GM21576 (cell line): Measurements from ENCODE around the gene ZNF143.
"Not testable (repeated sequence)": the region's sequence is repeated elsewhere in the genome, so short reads cannot be mapped to it uniquely, and the experiment has no call there.

Source experiments
- ATAC-seq: cut with Tn5 transposase; IDR thresholded peaks from one replicate; pipeline ENCODE4 v1.9.1; 2021; ENCODE audit warnings: mild to moderate bottlenecking, moderate library complexity; ENCODE audit not compliant: unreplicated experiment

Gene ZNF143

DNA sequence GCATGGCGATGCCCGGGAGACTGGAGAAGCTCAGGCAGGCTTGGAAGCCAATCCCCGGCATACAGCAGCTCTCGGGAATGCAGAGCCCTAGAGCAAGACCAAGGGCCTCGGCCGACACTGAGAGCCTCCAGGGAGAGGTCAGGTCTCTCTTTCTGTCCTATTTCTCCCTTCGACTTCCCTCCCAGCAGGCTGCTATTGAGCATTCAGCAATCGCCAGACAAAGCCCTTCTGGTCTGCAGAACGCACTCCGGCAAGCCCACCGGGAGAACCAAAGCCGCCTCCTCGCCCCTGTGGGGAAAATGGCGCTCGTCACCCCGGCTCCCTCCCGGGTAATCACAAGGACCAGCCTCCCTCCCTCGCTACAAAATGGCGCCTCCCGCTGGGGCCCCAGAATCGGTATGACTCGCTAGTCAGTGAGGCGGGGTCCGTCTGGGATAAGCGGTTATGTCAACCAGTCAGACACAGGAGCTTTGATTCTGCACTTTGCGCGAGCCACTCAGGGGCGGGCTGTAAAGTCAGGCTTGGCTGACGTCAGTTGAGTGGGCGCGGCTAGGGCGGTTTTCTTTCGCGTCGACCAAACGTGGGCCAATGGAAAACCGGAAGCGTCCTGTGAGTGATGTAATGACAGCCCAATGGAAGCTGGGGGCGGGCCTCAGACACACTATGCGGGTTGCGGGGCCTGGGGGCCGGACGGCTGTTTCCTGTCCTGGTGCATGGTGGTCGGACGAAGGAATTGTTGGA, at the start of gene ZNF143:
ZNF143 (plus strand) TSS at position 691 of the 741 bp plus-strand sequence. CDS start 10,297 bp downstream, outside the sequence.
- ATAC-seq = peak; percentile 83

DNA sequence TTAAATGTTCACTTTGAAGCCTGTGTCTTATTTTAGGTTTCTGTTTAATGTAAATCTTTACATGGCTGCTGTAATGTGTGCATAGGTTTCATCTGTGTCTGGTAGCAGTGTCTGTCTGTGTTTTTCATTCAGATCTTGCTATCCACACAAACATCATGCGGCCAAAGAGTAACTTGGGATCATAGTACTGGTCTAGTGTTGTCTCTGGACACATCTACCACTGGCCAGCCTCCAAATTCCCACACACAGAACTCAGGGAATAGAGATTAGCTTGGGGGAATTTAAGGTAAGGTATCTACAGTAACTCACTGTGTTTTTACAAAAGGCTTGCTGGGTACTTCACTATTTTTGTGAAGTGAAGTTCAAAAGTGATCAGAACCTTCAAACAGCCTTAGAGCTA, 32.1 kb upstream of the ZNF143 start:
- no peak for ATAC-seq

DNA sequence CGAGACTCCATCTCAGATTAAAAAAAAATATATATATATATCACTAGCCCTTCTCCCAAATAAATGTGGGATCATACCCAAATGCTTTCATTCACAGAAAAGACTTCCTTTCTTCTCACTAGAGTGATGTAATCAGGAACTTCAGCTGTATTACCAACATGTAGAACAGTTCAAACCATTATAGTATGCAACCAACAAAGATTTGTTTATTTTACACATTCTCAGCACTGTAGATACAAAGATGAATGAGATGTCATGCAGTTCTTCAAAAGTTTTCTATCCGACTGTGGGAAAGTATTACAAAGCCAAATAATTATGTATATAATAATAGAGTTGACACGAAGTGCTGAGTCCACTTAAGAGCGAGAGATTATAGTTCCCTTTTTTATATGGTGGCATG, 22.2 kb upstream of the ZNF143 start:
- no peak for ATAC-seq

GRCh38 chr11:9446230-9446629, 14.6 kb upstream of the ZNF143 start:
- ATAC-seq = no peak

GRCh38 chr11:9448576-9449352, 12.0 kb upstream of the ZNF143 start:
- no peak for ATAC-seq

GRCh38 chr11:9452023-9452422, 8.8 kb upstream of the ZNF143 start:
- not testable (repeated sequence) for ATAC-seq

DNA sequence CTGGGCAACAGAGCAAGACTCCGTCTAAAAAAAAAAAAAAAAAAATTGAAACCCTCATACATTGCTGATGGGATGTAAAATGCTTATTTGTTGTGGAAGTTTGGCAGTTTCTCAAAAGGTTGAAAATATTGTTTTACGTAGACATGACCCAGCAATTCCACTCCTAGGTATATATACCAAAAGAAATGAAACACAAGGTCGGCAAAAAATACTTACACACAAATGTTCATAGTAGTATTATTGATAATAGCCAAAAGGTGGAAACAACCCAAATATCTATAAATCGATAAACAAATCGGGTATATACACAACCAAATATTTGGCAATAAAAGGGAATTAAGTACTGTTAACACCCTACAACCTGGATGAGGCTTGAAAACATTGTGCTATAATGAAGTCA, 5.1 kb upstream of the ZNF143 start:
- ATAC-seq = no peak

DNA sequence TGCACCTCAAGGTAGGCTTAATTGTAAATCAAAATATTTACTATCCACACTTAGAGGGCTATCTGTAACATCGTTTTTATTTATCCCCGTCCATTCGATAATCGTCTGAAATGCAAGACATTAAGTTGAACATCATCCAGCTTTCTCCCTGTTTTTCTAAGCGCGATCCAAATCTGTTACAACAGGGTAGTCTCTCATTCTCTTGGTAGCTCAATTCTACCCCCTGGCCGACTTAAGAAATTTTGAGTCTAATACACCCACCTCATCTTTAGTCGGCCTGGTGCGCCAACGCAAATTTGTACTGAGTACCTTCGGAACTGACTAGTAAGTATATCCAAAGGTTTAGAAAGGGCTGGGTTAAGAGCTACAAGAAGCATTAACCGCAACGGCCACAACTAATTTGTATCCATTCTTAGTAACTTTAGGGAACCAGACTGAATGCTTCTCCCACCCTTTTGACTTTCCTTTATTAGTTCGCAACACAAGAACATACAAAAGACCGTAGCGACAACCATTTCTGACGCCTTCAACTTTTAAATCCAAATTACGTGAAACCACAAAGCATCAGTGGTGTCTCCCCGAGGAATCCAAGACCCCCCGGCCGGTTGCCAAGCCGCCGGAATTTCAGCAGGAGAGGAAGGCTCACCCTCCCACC, 1.0 kb upstream of the ZNF143 start:
- no peak for ATAC-seq

GRCh38 chr11:9461063-9461759, 399 bp downstream of the ZNF143 start:
- ATAC-seq = peak; percentile 37

DNA sequence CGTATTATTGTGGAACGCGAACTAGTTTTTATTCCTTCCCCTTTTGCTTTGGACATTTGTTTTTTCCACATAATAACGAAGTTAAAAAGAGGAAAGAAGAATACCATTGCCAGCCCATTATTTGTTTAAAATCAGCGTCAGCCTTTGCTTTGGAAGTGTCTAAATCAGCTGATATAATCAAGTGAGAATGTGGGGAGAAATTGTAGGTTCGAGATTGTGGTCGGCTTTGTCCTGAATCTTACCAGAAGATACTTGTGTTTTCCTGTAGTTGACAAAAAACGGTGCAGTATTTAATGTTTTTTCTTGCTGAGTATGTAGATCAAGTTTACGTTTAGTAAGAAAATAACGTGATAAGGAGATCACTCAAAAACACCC, 935 bp downstream of the ZNF143 start:
- ATAC-seq = no peak

DNA sequence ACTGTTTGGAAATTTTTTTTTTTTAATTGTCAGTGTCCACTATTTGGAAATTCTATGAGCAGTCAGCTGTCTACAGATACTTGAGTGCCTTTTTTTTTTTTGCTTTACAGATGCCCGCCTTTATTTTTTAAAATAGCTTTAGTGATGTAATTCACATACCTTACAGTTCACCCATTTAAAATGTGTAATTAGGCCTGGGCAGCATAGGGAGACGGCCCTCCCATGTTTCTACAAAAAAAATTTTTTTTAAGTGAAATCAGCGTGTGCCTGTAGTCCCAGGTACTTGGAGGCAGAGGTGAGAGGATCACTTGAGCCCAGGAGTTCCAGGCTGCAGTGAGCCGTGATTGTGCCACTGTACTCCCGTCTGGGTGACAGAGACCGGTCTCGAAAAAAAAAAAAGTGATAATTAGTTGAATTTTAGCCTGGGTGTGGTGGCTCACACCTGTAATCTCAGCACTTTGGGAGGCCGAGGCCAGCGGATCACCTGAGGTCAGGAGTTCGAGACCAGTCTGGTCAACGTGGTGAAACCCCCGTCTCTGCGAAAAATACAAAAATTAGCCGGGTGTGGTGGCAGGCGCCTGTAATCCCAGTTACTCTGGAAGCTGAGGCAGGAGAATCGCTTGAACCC, 1.5 kb downstream of the ZNF143 start:
- ATAC-seq = no peak

DNA sequence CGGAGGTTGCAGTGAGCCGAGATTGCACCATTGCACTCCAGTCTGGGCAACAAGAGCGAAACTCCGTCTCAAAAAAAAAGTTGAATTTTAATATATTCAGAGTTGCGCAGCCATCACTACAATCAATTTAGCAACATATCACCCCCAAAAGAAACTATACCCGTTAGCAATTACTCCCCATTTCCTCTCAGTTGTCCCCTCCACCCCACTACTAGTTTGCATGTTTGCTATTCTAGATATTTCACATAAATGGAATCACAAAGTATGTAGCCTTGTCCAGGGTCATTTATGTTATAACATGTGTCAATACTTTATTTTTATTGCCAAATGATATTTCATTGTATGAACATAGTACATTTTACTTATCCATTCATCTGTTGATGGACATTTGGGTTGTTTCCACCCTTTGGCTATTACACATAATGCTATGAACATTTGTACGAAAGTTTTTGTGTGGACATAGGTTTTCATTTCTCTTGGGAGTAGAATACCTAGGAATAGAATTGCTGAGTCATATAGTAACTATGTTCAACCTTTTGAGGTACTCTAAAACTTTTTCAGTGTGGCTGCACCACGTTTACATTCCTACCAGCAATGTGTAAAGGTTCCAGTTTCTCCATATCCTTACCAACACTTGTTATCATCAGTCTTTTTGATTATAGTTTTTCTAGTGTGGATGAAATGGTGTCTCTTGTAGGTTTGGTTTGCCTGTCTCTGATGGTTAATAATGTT, 2.2 kb downstream of the ZNF143 start:
- no peak for ATAC-seq

DNA sequence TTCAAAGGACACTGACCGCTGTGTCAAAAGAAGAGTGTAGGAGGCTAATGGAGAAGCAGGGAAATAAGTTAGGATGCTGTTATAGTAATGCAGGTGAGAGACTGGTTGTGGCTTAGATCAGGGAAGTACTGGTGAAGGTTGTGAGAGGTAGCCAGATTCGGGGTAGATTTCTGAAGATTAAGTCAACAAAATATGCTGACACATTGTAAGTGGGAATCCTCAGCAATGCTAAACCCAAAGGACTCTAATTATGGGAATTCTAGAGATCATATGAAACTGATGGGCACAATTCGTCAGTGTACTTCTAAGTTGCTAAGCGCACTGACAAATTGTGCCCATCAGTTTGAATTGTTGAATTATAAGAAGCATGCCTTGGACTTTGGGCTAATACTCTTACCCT, 10.0 kb downstream of the ZNF143 start:
- ATAC-seq = no peak

DNA sequence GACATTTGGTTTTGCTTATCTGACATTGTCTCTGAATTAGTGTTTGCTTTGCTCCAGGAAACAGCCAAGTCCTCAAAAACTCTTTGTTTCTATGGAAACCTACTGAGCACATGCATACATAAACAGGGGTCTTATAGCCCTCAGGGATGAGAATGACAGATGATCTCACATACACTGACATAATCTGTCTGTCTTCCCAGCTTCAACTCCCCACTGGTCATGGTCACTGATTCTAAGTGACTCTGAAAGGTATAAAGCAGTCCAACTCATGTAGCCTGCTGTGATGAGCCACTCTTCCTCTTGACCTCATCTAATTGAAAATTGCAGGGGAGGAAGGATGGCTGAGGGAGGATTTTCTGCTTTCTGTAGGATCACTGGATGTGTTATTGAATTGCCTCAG, 12.6 kb downstream of the ZNF143 start:
- ATAC-seq = no peak

DNA sequence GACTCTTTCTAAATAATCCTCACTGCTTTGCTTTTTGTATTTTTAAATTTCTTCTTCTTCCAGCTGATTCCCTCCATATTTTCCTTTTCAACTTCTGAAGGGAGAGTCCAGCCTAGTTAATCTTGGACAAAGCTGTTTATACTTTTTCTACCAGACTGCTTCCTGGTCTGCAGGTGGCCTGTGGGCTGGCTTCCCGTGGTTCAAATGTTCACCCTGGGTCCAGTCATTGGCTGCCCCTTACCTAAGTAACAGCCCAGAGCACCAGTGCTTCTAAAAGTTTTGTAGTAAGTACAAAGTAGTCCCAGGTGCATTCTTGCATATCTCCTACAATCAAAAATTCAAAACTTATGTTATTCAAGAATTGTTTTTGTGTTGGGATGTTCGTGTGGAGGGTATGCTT, 19.1 kb downstream of the ZNF143 start:
- ATAC-seq = no peak

DNA sequence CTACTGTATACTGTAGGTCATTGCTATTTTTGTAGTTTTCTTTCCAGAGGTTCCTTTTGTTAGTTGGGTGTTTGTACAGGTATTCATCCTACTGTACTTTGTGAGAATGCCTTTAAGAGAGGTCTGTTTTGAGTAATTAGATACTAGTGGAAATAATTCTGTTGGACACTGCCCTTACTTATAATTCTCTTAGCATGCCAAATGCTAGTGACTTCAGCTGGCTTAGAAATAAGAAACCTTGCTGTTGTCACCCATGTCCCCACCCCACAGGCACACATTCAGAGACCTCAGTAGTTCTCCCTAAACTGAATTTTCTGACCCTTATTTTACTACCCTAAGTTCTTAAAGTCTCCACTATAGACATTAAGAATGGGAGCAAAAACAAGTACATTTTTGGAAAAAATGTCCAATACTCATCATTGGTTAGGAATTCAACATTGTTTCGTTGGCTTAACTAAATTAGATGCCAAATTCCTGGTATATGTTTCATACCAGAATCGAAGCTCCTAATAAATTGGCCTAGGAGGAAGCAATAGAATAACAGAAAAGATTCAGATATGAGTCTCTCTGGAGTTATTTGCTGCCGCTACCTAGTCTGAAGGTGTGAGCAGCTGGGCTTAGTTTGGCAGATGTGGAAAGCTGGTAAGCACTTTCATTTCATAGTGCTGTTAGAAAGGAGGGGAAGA, 28.4 kb downstream of the ZNF143 start:
- ATAC-seq = no peak

DNA sequence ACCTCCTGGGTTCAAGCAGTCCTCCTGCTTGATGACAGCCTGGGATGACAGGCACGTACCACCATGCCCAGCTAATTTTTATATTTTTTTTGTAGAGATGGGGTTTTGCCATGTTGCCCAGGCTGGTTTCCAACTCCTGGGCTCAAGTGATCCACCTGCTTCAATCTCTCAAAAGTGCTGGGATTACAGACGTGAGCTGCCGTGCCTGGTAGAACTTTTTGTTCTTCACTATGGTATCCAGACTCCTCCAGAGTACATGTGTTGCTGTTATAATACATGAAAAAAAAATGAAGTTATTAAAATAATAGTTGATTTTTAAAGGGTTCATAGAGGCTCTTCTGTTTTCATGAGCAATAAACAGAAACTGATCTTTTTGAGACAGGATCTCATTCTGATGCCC, 29.6 kb downstream of the ZNF143 start:
- ATAC-seq = no peak

- ATAC-seq = no peak
These were observed 32.7 kb downstream of the ZNF143 start for GRCh38 chr11:9493492-9493891.

DNA sequence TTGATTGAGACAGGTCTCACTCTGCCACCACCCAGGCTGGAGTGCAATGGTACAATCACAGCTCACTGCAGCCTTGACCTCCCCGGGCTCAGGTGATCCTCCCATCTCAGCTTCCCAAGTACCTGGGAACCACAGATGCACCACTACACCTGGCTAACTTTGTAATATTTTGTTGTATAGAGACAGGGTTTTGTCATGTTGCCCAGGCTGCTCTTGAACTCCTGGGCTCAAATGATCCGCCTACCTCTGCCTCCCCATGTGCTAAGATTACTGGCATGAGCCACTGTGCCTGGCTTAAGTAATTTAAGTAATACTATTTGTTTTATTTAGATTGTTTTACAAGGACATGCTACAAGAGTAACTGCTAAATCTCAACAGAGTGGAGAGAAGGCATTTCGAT, 33.5 kb downstream of the ZNF143 start:
- ATAC-seq = no peak
